Activated T-cell treated with anti-CD3 and anti-CD28 coated beads for 24 hours (primary cell): ENCODE measurements around the gene VSNL1.
"Not testable (repeated sequence)": the region's sequence is repeated elsewhere in the genome, so short reads cannot be mapped to it uniquely, and the experiment has no call there.

Source experiments
- DNase-seq: peaks from one replicate; pipeline ENCODE4 v3.0.0-alpha.2; 2020; ENCODE audit warnings: low read depth

Gene VSNL1

DNA sequence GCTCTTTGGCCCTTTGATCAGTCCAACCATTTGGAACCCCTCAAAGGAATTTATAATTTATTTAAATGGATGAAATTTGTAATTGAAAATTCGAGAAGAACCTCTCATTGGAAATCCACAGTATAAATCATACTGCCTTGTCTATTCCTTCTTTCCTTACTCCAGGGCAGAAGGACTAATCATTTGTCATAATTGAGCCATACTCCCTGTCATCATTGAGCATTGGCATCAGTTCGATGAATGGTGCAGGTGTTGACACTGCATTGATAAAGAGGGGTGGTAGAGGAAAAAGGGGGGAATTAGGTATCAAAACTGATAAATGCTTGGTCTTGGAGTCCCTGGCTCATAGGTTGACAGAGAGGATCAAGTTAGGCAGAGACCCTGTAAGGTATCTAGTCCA is 2.0 kb downstream of the VSNL1 start:
- DNase-seq, result no peak

DNA sequence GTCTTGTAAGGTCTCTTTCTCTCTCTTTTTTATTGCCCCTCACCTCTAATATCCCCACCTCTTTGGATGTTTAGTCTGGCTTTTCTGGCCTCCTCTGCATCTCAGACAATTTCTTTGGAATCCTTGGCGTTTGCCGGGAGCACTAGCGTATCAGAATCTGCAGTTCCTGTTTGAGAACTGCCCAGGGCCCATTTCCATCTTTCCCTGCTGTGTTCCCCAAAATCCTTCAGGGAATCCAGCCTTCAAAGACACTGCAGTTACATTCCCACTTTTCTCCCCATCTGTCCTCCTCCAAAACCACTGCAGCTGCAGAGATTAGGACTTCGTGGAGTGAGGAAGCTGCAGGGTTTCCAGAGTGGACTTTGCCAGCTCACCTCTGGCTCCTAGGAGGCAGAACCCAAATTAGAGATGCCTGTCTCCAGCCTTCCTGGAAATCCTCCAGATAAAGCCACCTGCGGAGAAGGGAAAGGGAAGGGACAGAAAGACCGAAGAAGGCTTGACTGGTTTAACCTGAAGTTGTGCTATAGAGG is 2.7 kb downstream of the VSNL1 start:
- no peak for DNase-seq

DNA sequence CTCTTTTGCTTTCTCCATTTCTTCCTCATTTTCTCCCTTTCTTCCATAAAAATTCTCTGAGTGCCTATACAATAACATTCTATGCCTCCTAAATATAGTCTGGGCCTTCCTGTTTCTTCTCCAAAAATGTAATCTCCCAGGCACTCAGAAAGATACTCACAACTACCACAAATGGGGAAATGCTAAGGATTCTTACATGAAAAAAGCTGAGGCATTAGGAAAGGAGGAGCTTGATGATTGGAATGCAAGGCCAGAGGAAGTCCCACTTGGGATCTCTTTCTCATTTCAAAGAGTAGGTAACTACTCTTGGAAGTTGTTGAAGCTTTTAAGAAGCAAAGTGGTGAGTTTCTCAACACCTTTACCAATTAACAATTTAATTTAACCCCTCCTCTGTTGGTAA is 3.4 kb downstream of the VSNL1 start:
- DNase-seq, result no peak

DNA sequence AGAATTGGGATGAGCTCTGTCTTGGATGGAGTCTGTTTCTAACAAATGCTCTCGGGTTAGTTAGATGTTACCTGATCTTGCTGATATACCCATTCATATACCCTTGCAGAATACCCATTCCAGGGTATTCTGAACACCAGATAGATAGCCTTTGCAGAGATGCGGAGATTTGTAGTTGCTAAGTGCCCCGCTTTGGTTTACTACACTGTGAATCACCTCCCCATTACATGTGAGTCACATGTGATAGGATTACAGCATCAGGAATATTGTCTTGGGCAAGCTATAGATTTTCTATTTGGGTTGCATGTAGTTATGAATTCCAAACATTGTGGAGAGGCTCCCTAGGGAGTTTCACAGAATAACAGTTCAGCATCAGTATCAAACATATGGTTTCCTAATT is 3.8 kb downstream of the VSNL1 start:
- DNase-seq, result no peak

DNA sequence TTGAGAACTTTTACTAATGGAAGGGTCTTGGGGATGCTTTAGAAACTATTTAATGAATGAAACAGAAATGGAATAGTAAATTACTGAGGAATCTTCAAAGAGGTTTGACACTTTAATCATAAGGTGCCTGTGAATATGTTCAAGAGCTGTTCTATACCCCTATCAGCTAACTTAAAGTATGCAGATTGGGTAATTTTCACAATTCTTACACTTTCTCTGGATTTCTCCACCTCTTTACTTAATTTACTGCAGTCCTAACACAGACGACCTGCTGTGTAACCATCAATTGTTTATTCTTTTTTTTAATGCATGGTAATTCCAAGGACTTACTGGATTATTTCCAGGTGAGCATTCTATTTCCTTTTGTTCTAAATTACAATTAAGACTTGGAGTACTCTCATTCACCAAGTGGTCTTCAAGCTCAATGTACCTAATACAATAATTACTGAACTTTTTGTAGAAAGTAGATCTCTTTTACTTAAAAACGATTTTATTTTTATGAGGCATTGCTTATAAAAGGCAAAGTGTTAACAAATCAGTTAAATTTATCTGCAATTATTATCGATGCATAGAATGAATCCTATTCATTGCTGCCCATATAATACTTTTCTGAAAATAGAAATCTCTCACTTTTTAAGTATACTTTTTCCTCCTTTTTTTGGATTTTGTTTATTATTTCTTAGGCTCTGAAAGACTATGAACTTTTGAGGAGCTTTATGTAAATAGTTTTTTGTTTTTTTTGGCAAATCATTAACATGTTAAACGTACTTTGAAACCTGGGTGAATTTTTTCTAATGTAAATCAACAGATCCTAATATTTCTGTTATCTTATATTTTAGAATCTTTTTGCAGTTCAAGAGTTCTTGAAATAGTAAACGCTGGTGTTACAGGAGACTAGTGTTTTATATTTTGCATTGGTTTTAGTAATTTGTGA is 5.5 kb downstream of the VSNL1 start:
- DNase-seq, result no peak

DNA sequence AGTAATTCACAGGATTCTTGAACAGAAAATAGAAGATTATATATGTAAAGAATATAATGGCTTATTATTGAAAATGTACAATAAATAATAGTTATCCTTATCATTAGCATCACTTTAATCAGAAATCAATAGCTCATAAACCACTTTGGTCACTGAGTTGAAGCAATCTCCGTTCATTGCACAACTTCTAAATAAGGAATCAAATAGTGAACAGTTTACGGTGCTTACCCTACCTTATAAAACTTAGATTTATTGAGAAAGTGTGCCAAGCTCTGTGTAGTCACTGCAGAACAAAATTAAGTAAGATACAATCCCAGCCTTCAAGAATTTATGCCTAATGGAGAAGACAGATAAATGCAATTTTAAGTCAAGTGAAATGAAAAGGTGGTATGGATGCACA is 6.7 kb downstream of the VSNL1 start:
- DNase-seq, result no peak

DNA sequence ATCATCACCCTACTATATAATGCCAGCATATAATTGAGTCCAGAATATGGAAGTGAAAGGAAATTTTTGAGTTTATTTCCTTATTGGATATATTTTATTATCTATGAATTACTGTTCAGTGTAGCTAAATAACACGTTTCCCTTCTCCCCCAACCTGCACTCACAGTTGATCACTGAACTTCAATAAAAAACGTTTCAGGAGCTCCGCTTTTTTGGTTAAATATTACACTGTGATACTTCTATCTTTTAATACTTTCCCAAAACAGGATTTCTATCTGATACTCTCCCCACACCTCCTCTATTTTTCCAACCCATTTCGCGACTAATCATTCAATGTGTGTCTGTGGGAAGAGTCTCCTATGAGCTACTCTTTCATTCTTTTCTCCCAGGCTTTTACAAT is 7.2 kb downstream of the VSNL1 start:
- no peak for DNase-seq

DNA sequence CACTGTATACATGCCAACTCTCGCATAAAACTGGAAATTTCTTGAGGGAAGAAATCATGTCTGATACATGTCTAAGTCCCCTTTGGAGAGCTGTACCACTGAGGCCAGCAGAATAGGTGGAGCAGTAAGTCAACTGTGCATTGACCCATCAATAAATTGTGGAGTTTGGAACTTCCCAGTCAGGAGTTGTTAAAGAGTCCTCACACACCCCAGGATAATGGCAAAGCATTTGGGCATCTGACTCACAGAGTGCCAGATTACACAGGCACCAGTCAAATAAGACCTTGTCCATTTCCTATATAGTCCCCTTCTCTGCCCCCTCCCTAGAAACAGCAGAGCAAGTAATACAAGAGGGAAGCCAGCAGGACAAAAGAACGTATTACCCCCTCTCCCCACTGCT is 10.4 kb downstream of the VSNL1 start:
- no peak for DNase-seq

DNA sequence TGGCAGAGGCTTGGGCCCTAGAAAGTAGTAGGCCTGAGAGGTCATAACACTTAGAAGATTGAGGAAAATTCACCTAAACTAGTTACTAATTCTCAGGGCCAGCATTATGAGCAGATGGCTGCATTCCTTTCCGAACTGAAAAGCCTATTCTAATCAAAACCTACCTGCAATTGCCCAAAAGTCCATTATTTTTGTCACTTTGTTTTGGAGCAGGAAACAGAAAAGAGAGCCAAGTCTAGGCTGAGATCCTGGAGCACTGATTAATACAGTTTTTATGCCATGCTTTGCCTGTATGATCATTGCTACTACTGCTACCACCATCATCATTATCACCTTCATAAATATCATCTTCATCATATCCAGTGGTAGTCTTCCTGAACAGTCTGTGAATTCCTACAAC is 14.7 kb downstream of the VSNL1 start:
- DNase-seq, result no peak

DNA sequence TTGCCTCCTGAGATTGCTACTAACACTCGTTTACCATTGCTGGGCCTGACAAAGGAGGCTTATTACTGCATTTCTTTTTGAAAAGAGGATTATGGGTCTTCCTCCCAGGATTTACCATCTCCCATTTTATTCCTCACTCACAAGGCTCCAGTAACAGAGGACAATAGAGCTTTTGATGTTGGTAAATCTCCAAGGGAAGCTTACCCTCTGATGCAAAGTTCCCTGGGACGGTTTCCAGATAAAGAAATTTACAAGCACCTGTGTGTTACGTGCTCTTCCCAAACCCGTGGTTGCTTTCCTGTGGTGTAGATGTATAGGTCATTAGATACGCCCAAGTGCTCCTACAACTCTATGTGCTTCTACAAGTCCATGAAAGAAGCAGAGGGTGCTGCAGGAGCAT is 17.1 kb downstream of the VSNL1 start:
- DNase-seq, result no peak

DNA sequence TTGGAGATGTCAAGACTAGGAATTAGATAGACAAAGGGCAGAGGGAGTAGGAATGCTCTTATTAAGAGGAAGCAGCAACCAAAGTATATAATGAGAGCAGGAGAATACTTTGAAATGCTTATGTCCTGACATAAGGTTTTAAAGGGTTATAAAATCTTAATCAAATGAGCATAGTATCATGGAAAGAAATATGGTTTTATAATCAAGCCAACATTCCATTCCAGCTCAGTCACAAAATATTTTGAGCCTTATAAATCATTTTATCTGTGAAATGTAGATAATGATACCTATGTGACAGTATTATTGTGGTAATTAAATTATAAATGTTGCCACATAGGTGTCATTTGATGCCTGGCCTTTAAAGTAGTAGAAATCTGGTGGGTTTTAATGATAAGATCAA is 17.6 kb downstream of the VSNL1 start:
- DNase-seq, result no peak

DNA sequence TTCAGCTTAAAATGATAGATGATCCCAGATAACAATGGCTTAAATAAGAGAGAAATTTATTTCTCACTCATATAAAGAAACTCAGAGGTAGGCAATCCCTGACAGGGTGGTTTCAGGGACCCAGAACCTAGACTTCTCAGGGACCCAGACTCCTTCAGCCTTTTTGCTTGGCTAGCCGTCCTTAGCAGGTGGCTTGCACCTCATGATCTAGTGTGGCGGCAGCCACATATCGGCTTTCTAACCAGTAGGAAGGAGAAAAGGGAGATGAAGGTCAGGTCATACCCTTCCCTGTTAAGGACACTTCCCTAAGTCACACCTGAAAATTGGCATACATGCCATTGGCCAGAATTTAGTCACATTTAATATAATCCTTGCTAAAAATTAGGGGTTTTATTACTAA is 18.4 kb downstream of the VSNL1 start:
- DNase-seq, result no peak

DNA sequence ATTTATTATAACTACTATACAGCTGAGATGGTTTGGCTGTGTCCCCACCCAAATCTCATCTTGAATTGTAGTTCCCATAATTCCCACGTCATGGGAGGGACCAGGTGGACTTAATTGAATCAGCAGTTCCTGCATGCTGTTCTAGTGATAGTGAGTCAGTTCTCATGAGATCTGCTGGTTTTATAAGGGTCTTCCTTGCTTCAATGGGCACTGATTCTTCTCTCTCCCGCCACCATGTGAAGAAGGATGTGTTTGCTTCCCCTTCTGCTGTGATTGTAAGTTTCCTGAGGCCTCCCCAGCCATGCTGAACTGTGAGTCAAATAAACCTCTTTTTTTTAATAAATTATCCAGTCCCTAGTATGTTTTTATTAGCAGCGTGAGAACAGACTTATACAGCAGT is 25.2 kb downstream of the VSNL1 start:
- not testable (repeated sequence) for DNase-seq

DNA sequence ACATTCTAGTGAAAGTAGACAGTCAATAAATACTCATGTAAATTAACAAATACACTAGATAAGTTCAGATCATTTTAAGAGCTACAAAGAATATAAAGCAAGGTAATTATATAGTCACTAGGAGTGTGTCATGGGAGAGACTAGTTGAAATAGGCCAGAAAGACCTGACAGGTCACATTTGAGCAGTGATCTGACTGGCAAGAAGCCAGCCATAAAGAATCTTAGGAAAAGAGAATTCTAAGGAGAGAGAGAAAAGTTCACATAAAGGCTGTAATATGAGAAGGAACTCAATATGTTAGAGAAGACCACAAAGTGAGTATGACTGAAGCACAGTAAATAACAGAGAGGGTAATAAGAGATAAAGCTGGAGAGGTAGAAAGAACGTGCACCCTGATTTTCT is 31.2 kb downstream of the VSNL1 start:
- DNase-seq, result no peak

DNA sequence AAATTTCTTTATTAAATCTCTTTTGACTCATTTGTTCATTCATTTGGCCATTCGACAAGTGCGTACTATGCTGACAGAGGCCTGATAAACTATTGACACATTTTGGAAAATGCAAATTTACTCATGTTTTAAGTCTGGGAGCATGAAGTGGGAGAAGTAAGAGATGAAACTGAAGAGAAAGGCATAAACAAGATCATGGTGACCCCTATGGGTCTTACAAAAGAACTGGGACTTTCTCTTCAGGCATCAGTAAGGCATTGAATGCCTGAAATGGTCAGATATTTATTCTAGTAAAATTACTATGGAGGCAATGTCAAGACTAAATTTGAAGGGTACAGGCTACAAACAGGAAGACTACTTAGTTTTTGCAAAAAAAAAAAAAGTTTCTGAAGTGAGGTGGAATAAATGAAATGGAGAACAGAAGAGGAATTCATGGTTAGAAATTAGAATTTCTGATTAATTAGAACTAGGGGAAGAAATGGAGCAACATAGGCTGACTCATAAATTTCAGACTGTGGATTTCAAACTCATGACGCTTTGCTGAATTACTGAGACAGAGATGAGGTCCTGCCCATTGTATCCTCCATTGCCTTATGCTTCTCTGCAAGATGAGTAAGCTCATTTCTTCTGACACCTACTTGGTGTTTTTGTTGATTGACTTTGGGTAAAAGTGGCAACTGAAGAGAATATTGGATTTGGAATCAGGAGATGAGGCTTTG is 32.7 kb downstream of the VSNL1 start:
- no peak for DNase-seq

DNA sequence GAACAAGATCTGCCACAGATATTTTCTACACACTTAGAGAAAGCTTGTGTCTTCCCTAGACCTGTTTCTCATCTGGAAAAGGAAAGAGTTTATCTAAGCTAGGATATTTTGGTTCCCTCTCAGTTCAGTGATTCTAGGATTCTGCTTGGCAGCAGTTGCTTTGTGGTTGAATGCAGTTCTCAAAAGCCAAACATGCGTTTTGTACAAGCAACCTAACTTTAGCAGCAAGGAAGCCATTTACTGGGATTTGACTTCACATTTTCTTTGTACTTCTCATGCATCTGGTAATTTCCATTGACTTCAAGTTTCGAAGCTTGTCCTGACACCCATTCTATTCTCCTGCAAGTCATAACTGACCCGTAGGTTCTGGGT is 33.3 kb downstream of the VSNL1 start:
- no peak for DNase-seq

DNA sequence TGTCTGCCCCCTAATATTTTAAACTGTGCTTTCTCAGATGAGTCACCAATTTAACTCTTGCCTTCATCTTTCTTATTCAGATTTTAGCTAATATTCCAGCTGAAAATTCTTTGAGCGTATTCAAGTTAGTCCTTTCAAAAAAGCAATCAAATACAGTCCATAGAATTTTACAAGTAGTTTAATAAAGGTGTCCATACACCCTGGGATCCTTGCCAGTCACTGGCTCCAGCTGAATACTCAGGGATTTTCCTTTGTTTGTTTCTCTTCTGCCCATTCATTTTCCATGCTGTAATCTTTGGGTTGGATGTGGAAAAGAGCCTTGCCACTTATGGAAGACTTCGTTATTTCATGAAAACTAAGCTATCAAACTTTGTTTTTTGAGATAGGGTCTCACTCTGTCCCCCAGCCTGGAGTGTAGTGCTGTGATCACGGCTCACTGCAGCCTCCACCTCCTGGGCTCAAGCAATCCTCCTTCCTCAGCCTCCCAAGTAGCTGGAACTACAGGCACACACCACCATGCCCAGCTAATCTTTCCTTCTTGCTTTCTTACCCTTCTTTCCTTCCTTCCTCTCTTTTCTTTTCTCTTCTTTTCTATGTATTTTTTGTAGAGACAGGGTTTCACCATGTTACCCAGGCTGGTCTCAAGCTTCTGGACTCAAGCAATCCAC is 34.0 kb downstream of the VSNL1 start:
- DNase-seq, result no peak

DNA sequence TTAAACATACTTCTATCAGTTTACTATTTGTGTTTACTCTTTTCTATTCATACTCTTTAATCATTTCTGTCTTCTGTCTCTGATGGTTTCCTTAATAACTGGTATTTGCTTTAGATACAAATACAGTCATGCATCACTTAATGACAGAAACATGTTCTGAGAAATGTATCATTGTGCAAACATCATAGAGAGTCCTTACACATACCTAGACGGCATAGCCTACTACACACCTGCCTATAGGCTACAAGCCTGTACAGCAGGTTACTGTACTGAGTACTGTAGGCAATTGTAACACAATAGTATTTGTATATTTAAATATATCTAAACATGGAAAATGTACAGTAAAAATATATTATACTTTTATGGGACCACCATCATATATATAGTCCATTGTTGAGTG is 36.3 kb downstream of the VSNL1 start:
- DNase-seq, result no peak

DNA sequence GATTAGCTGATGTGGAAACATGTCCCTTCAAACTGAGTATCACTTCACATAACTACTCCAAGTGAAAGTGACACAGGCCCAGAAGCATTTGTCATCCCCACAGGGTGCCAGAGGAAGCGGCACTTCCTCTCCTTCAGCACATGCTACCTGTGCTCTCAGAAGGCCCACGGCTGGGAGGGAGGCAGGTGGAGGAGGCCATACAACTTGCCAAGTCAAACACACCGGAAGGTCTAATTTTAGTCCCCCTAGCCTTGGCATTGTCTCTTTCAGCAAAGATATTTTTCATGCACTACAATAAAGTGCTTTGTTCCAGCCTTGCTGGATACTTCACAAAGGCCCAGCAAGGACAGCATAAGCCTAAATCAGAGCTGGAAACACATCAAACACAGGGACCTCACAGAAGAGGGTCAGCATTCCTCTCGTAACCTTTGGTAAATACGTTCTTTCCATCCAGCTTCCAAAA is 38.0 kb downstream of the VSNL1 start:
- no peak for DNase-seq

DNA sequence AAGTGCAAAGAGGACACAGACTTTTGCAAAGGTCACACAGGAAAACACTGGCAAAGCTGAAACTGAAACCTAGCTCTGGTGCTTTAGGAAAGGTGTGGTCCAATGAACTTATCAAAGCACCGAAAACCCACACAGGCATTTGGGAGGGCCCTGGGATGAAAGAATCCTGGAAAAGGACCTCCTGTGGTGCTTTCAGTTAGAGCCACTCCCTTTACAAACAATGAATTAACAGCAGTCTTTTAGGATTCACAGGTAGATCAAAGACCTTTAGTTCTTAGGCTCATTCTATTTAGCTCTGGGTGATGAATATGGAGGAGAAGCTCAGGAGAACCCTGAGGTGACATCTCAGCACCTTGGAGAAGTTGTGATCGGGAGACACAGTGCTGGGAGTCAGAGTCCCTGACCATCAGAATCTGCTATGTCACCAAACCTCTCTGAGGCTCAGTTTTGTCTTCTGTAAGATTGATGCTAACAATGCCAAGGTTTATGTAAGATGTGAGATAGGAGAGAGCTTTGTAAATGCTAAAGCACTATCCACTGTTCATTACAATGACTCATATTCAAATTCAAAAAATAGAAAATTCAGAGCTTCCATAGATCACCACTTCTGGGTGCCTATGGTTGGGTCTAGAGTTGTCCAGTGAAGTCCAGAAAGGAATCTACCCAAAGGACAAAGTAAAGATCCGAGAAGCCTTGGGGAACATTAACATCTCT is 39.3 kb downstream of the VSNL1 start:
- DNase-seq, result no peak

DNA sequence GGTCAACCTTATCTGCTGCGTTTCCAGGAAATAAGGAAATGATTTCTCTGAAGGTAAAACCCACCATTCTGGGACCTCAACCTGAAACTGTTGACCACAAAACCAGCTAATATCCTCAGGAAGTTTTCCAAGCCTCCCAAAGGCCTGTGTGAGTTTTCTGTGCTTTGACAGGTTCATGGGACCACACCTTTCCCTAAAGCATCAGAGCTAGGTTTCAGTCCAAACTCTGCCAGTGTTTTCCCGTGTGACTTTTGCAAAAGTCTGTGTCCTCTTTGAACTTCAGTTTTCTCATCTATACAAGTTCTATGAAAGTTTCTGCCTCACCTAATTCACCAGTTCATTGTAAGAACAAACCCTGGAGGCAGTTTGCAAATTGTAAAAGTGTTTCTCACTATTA is 39.8 kb downstream of the VSNL1 start:
- DNase-seq, result no peak

DNA sequence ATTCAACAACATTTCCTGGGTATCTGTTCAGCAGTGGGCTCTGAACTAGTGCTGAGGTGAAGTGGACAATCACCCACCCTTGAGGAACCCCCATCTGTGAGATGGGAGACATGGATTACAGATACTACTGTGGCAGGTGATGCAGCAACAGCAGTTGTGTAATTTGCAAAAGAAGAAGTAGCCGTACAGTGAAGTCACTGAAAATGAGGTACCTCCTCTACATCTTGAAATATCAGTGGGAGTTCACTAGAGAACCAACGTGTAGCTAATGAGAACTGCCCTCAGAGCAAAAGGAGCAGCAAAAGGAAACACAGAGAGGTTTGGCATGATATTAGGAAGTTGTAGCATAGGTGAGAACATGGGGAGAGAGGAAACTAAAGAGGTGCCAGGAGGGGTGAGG is 41.3 kb downstream of the VSNL1 start:
- DNase-seq, result no peak
